T47D (cell line): ENCODE data around the gene NEDD9.

Source experiments
- DNase-seq, 2 experiments: peaks; one replicate each; pipeline versions ENCODE4 v3.0.0 to v3.0.0-alpha.2; 2011 to 2012; ENCODE audit warnings: low read depth in 1 of 2, low spot score in 1 of 2
- JUND ChIP-seq: IDR thresholded peaks from 2 replicates; pipeline ENCODE4 v1.6.1; 2012; ENCODE audit warnings: low read depth
- in situ Hi-C: cut with HindIII; loops from 2 replicates; pipeline ENCODE4 v1.10.0; 2016; ENCODE audit warnings: low sequenced_read_pairs, low pct_unique_long_range_greater_than_20kb

The NEDD9 gene

GRCh38 chr6:11215773-11216172, 16.7 kb downstream of the NEDD9 start:
- DNase-seq = peak in 1 of 2 experiments; percentile 24
- in situ Hi-C loops = no loop called here
- TF ChIP-seq JUND = no peak

GRCh38 chr6:11214901-11215300, 17.6 kb downstream of the NEDD9 start:
- in situ Hi-C loops = no loop called here

GRCh38 chr6:11214084-11214833, 18.2 kb downstream of the NEDD9 start:
- in situ Hi-C loops = no loop called here
- DNase-seq = no peak
- no peak for TF ChIP-seq JUND

More at GRCh38 chr6:11214901-11215300, 17.6 kb downstream of the NEDD9 start:
- no peak for DNase-seq
- no peak for TF ChIP-seq JUND

DNA sequence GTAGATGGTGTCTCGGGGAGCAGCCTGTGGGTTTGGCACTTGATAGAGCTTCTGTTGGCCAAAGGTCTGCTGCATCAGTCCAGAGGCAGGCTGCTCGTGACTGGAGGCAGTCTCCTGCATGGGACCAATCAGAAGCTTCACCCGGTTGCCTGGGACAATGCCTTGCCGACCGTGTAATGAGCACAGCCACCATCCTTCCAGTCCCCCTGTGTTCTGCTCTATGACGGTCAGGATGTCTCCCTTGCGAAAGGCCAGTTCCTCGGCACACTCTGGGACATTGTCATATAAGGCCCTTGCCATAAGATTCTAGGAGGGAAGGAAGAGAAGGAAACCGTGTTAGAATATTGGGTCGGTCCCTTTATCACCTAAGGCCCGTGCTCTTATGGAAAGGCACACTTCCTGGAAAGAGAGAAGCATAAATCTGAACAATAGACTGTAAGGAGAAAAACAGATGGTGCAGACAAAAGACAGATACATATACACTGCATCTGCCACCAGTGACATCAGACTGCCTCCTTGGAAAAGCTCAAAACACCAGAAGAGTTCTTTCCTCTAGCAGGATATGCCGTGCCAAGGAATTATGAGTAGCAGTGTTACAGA, 18.9 kb downstream of the NEDD9 start:
- no peak for DNase-seq
- in situ Hi-C loops = no loop called here
- no peak for TF ChIP-seq JUND

DNA sequence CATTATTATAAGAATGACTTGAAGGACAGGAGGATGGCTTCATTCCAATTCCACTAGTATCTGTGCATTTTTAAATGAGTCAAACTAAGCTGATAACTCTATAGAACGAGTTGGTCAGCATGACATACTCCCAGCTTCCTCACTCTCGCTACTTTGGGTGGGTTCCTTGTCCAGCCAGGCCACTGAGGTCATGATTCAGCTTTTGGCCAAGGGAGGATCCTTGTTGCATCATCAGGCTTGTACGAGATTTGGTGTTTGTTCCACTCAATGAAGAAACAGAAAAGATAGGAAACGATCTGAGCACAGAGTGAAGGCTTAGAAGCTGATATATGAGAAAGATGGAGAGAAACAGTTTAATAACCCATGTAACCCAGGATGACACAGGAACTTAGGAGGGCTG, 19.8 kb downstream of the NEDD9 start:
- in situ Hi-C loops = no loop called here
- no peak for TF ChIP-seq JUND
- DNase-seq = no peak

- no peak for DNase-seq
- TF ChIP-seq JUND = no peak
- in situ Hi-C loops = no loop called here
These were observed 21.2 kb downstream of the NEDD9 start for GRCh38 chr6:11211254-11211653.

- in situ Hi-C loops = no loop called here
- no peak for DNase-seq
- no peak for TF ChIP-seq JUND
These were observed 21.9 kb downstream of the NEDD9 start for GRCh38 chr6:11210386-11211138.

- no peak for DNase-seq
- in situ Hi-C loops = no loop called here
- no peak for TF ChIP-seq JUND
These were observed 22.6 kb downstream of the NEDD9 start for GRCh38 chr6:11209906-11210305.

GRCh38 chr6:11209369-11209768, 23.1 kb downstream of the NEDD9 start:
- no peak for DNase-seq
- TF ChIP-seq JUND = no peak
- in situ Hi-C loops = no loop called here

- in situ Hi-C loops = no loop called here
- no peak for DNase-seq
- TF ChIP-seq JUND = no peak
These were observed 23.6 kb downstream of the NEDD9 start for GRCh38 chr6:11208854-11209253.

GRCh38 chr6:11208267-11208666, 24.2 kb downstream of the NEDD9 start:
- in situ Hi-C loops = no loop called here
- DNase-seq = no peak
- TF ChIP-seq JUND = no peak

- TF ChIP-seq JUND = peak; percentile 88; the same call in 1 of the 2 replicates
- peak; percentile 55 to 84 for DNase-seq
- in situ Hi-C loops = no loop called here
These were observed 25.1 kb downstream of the NEDD9 start for GRCh38 chr6:11207199-11207968.
